CD1c-positive myeloid dendritic cell (primary cell): ENCODE results near the gene BTBD9.
"Not testable (repeated sequence)": the region's sequence is repeated elsewhere in the genome, so short reads cannot be mapped to it uniquely, and the experiment has no call there.

Source experiments
- DNase-seq: peaks from one replicate; pipeline ENCODE4 v3.0.0-alpha.2; 2016; ENCODE audit errors: extremely low spot score

BTBD9 gene

GRCh38 chr6:38387971-38388370, 251.8 kb downstream of the BTBD9 start:
- DNase-seq = no peak

GRCh38 chr6:38387461-38387860, 252.3 kb downstream of the BTBD9 start:
- no peak for DNase-seq

GRCh38 chr6:38378801-38379200, 260.9 kb downstream of the BTBD9 start:
- no peak for DNase-seq

- no peak for DNase-seq
Measured at GRCh38 chr6:38375937-38376336, 263.8 kb downstream of the BTBD9 start.

- DNase-seq = no peak
Measured at GRCh38 chr6:38375341-38375740, 264.4 kb downstream of the BTBD9 start.

GRCh38 chr6:38371881-38372280, 267.8 kb downstream of the BTBD9 start:
- DNase-seq = no peak

- no peak for DNase-seq
Measured at GRCh38 chr6:38370653-38371601, 268.8 kb downstream of the BTBD9 start.

GRCh38 chr6:38367231-38367630, 272.5 kb downstream of the BTBD9 start:
- DNase-seq = no peak

- no peak for DNase-seq
Measured at GRCh38 chr6:38366234-38366633, 273.5 kb downstream of the BTBD9 start.

- DNase-seq = no peak
Measured at GRCh38 chr6:38364775-38365174, 275.0 kb downstream of the BTBD9 start.

GRCh38 chr6:38364127-38364526, 275.6 kb downstream of the BTBD9 start:
- no peak for DNase-seq

GRCh38 chr6:38355519-38355918, 284.2 kb downstream of the BTBD9 start:
- no peak for DNase-seq

GRCh38 chr6:38354905-38355304, 284.8 kb downstream of the BTBD9 start:
- no peak for DNase-seq

GRCh38 chr6:38354037-38354381, 285.7 kb downstream of the BTBD9 start:
- peak; percentile 47 for DNase-seq

- peak; percentile 47 for DNase-seq
Measured at GRCh38 chr6:38353310-38354036, 286.3 kb downstream of the BTBD9 start.

- DNase-seq = no peak
Measured at GRCh38 chr6:38352636-38353035, 287.1 kb downstream of the BTBD9 start.

- no peak for DNase-seq
Measured at GRCh38 chr6:38350942-38351341, 288.8 kb downstream of the BTBD9 start.

GRCh38 chr6:38350220-38350619, 289.5 kb downstream of the BTBD9 start:
- DNase-seq = no peak

- DNase-seq = no peak
Measured at GRCh38 chr6:38349795-38350194, 289.9 kb downstream of the BTBD9 start.

- DNase-seq = no peak
Measured at GRCh38 chr6:38349221-38349620, 290.5 kb downstream of the BTBD9 start.

- no peak for DNase-seq
Measured at GRCh38 chr6:38348371-38348770, 291.4 kb downstream of the BTBD9 start.

- DNase-seq = not testable (repeated sequence)
Measured at GRCh38 chr6:38347829-38348228, 291.9 kb downstream of the BTBD9 start.
